SK-N-SH (cell line): Measurements from ENCODE around the gene MCM8. TPM values are rescaled to one million over a fixed set of nuclear protein-coding genes. Genes with fewer than 3 reads are reported as not detected.
A peak's percentile ranks its signal among the peaks of the same experiment; 100 is the strongest.

Source experiments
- CTCF ChIA-PET: fragments of 300-600, 350-600 bp; formaldehyde crosslinking; extraction: SDS; loops from one replicate; lab custom pipeline; 2021; lab: Yijun Ruan, JAX
- POLR2A ChIA-PET: fragments of 350-600 bp; sonication (Branson Sonifier 250); formaldehyde crosslinking; extraction: SDS; loops from one replicate; lab custom pipeline; 2020; ENCODE audit warnings: antibody characterized with exemption, inconsistent platforms; lab: Yijun Ruan, JAX
- DNase-seq: peaks from one replicate; pipeline ENCODE4 v3.0.0; 2012
- H2AFZ ChIP-seq: fragments of 200-600 bp; sonication (generic); 2 replicates; pipeline ENCODE4 v1.8.1; 2016; ENCODE audit warnings: antibody characterized with exemption, mild to moderate bottlenecking, low read depth
- H3F3A ChIP-seq: fragments of 200-600 bp; sonication (generic); replicated peaks from 2 replicates; pipeline ENCODE3; 2016; ENCODE audit warnings: antibody characterized with exemption, mild to moderate bottlenecking; ENCODE audit not compliant: insufficient read depth
- H3K27ac ChIP-seq, 2 experiments: fragments of 200-500 bp in 1 of 2; fragments of 200-600 bp in 1 of 2; sonication (Bioruptor generic) in 1 of 2; sonication (generic), shearing (Covaris generic) in 1 of 2; 2 replicates each; pipeline versions ENCODE4 v1.5.1 to v1.6.1; 2014 to 2016; ENCODE audit warnings: low read depth in 2 of 2, inconsistent platforms in 1 of 2, low read length in 1 of 2, mild to moderate bottlenecking in 1 of 2, mixed read lengths in 1 of 2
- H3K27me3 ChIP-seq: fragments of 200-600 bp; sonication (generic), shearing (Covaris generic); 2 replicates; pipeline ENCODE4 v1.6.1; 2016; ENCODE audit warnings: mixed run types; ENCODE audit not compliant: insufficient read depth
- H3K36me3 ChIP-seq, 2 experiments: fragments of 200-500 bp in 1 of 2; fragments of 200-600 bp in 1 of 2; sonication (Bioruptor generic) in 1 of 2; sonication (generic) in 1 of 2; replicated peaks in 1 of 2; 2 replicates each; pipeline versions ENCODE3 to v1.5.1; 2014 to 2016; ENCODE audit warnings: low read length in 1 of 2, mild to moderate bottlenecking in 1 of 2; ENCODE audit not compliant: insufficient read depth in 2 of 2, control insufficient read depth in 1 of 2
- H3K4me1 ChIP-seq, 2 experiments: fragments of 200-500 bp in 1 of 2; fragments of 200-600 bp in 1 of 2; sonication (Bioruptor generic) in 1 of 2; sonication (generic), shearing (Covaris generic) in 1 of 2; 2 replicates each; pipeline versions ENCODE4 v1.5.1 to v1.6.1; 2014 to 2016; ENCODE audit warnings: low read depth in 1 of 2, low read length in 1 of 2, mixed run types in 1 of 2; ENCODE audit not compliant: insufficient read depth in 2 of 2, control insufficient read depth in 1 of 2
- H3K4me2 ChIP-seq: fragments of 200-600 bp; sonication (generic), shearing (Covaris generic); 2 replicates; pipeline ENCODE4 v1.6.1; 2017; ENCODE audit warnings: mixed run types
- H3K4me3 ChIP-seq, 2 experiments: fragments of 200-500 bp in 1 of 2; fragments of 200-600 bp in 1 of 2; sonication (Bioruptor generic) in 1 of 2; sonication (generic), shearing (Covaris generic) in 1 of 2; 2 replicates each; pipeline versions ENCODE4 v1.5.1 to v1.8.1; 2014 to 2016; ENCODE audit warnings: low read depth in 2 of 2, inconsistent platforms in 1 of 2, low read length in 1 of 2, mild to moderate bottlenecking in 1 of 2, mixed read lengths in 1 of 2, moderate library complexity in 1 of 2
- H3K79me2 ChIP-seq: fragments of 200-600 bp; sonication (generic); 2 replicates; pipeline ENCODE4 v1.8.1; 2017; ENCODE audit warnings: mild to moderate bottlenecking; ENCODE audit not compliant: insufficient read depth
- H3K9ac ChIP-seq: fragments of 200-600 bp; sonication (generic); 2 replicates; pipeline ENCODE4 v1.6.1; 2017; ENCODE audit warnings: mixed run types
- H3K9me2 ChIP-seq: fragments of 200-600 bp; sonication (generic); 2 replicates; pipeline ENCODE4 v1.6.1; 2017; ENCODE audit warnings: mixed run types
- H3K9me3 ChIP-seq: fragments of 200-600 bp; sonication (generic); 2 replicates; pipeline ENCODE4 v1.6.1; 2017; ENCODE audit warnings: mixed run types, mild to moderate bottlenecking, moderate library complexity
- H4K20me1 ChIP-seq: fragments of 200-600 bp; sonication (generic); 2 replicates; pipeline ENCODE4 v1.6.1; 2017; ENCODE audit warnings: mild to moderate bottlenecking, mixed run types; ENCODE audit not compliant: insufficient read depth
- EP300 ChIP-seq, 2 experiments: IDR thresholded peaks; 2 replicates each; pipeline versions ENCODE4 v1.4.0 to v1.6.1; 2012; ENCODE audit warnings: borderline replicate concordance in 1 of 2, low read depth in 1 of 2, low read length in 1 of 2
- FOXM1 ChIP-seq: IDR thresholded peaks from 2 replicates; pipeline ENCODE4 v1.4.0; 2012; ENCODE audit warnings: low read depth, mild to moderate bottlenecking
- GABPA ChIP-seq: IDR thresholded peaks from 2 replicates; pipeline ENCODE4 v1.4.0; 2012; ENCODE audit warnings: low read depth, mild to moderate bottlenecking
- JUND ChIP-seq: IDR thresholded peaks from 2 replicates; pipeline ENCODE4 v1.4.0; 2012
- MEF2A ChIP-seq: IDR thresholded peaks from 2 replicates; pipeline ENCODE4 v1.4.0; 2012; ENCODE audit warnings: low read depth, borderline replicate concordance
- MXI1 ChIP-seq: IDR thresholded peaks from 2 replicates; pipeline ENCODE4 v1.6.1; 2012; ENCODE audit warnings: mild to moderate bottlenecking, low read depth, low read length, improper control_type of control experiment
- NFIC ChIP-seq: IDR thresholded peaks from 2 replicates; pipeline ENCODE4 v1.4.0; 2012; ENCODE audit warnings: borderline replicate concordance
- RAD21 ChIP-seq: IDR thresholded peaks from 2 replicates; pipeline ENCODE4 v1.6.1; 2012; ENCODE audit warnings: mild to moderate bottlenecking, low read length
- RCOR1 ChIP-seq: fragments of 150-350 bp; IDR thresholded peaks from 2 replicates; pipeline ENCODE4 v1.6.1; 2017; ENCODE audit warnings: antibody characterized with exemption, low read length
- SMC3 ChIP-seq: IDR thresholded peaks from 2 replicates; pipeline ENCODE4 v1.6.1; 2012; ENCODE audit warnings: low read depth, low read length, improper control_type of control experiment
- TAF1 ChIP-seq: IDR thresholded peaks from 2 replicates; pipeline ENCODE4 v1.6.1; 2012; ENCODE audit warnings: low read depth, mild to moderate bottlenecking, low read length, moderate library complexity, borderline replicate concordance
- TCF12 ChIP-seq: IDR thresholded peaks from 2 replicates; pipeline ENCODE4 v1.4.0; 2012
- YY1 ChIP-seq: IDR thresholded peaks from 2 replicates; pipeline ENCODE4 v1.4.0; 2012; ENCODE audit warnings: low read depth, mild to moderate bottlenecking
- WGBS: methylation state at CpG from one replicate; pipeline ENCODE4 v1.1.6; 2017; ENCODE audit warnings: low lambda C conversion rate; 5-methylcytosine and 5-hydroxymethylcytosine counted together
- polyA plus RNA-seq, 3 experiments: library from polyadenylated mRNA; depleted of rRNA; stranded (reverse); fragments of >200 nt; gene quantifications; 2 replicates each; pipeline ENCODE4 v1.2.3, GENCODE V29; 2012
- TF ChIP-seq, protein P1 (sequence below): fragments of 200-600 bp; sonication (generic); IDR thresholded peaks from 2 replicates; pipeline ENCODE4 v1.6.1; 2017; ENCODE audit warnings: antibody characterized with exemption, mild to moderate bottlenecking, moderate library complexity
- TF ChIP-seq, protein P2 (sequence below): IDR thresholded peaks from 2 replicates; pipeline ENCODE4 v1.6.1; 2012; ENCODE audit warnings: mild to moderate bottlenecking, low read depth, low read length, moderate library complexity
- TF ChIP-seq, protein P3 (sequence below): IDR thresholded peaks from 2 replicates; pipeline ENCODE4 v1.4.0; 2012; ENCODE audit warnings: low read depth, borderline replicate concordance
- TF ChIP-seq, protein P4 (sequence below): IDR thresholded peaks from 2 replicates; pipeline ENCODE4 v1.4.0; 2012; ENCODE audit warnings: low read depth

Gene MCM8
- polyA plus RNA-seq, 1 of the 3 experiments (the other 2 are of a cell fraction) = 4.0 TPM

DNA sequence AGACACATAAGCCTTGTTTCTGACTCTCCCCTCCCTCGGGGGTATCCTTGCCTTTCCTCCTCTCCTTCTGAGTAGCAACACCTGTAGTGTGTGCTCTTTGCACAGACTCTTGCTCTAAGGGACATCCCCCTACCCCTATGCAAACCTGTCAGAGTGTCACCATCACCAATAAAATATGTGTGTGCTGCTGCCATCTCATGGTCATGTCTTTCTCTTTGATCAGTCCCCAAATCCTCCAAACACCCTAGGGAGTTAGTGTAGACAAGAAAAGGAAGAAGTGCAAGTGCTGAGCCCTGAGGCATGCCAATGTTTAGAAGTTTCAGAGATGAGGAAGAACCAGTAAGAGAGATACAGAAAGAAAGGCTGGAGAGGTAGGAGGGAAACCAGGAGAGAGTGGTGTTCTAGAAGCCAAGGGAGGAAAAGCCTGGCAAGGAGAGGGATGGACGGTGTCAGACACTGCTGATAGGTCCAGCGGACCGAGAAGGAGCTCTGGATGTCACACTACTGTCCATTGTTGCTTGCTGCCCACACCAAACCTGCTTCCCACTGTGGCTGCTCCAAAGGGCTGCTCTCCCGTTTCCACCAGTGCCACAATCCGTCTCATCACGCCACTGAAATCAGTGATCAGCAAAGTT, 16.5 kb upstream of the MCM8 start:
- Histone ChIP-seq H2AFZ (no peak overlapping the region), H3K9me2 (no peaks in the 10 kb centered on the region), H3K27me3 (peaks cover 8% of the 10 kb centered on the region; the same call in 1 of the 2 replicates)
- TF ChIP-seq SMC3 (peak; percentile 57), RAD21 (peak; percentile 74), TCF12 (no peak)
- TF ChIP-seq, protein P1, sequence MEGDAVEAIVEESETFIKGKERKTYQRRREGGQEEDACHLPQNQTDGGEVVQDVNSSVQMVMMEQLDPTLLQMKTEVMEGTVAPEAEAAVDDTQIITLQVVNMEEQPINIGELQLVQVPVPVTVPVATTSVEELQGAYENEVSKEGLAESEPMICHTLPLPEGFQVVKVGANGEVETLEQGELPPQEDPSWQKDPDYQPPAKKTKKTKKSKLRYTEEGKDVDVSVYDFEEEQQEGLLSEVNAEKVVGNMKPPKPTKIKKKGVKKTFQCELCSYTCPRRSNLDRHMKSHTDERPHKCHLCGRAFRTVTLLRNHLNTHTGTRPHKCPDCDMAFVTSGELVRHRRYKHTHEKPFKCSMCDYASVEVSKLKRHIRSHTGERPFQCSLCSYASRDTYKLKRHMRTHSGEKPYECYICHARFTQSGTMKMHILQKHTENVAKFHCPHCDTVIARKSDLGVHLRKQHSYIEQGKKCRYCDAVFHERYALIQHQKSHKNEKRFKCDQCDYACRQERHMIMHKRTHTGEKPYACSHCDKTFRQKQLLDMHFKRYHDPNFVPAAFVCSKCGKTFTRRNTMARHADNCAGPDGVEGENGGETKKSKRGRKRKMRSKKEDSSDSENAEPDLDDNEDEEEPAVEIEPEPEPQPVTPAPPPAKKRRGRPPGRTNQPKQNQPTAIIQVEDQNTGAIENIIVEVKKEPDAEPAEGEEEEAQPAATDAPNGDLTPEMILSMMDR = peak; percentile 48
- TF ChIP-seq, all 33 proteins: peak for 3
- H3K36me3 ChIP-seq = peaks cover 3 to 15% of the 10 kb centered on the region in 2 experiments
- H3K9me3 ChIP-seq = no peaks in the 10 kb centered on the region
- POLR2A ChIA-PET = no interaction called here
- no peak overlapping the region for H3K4me2 ChIP-seq
- H4K20me1 ChIP-seq = no peaks in the 10 kb centered on the region
- H3K79me2 ChIP-seq = no peaks in the 10 kb centered on the region
- CTCF ChIA-PET = interaction anchor here (0.5 to 1.8 kb wide), 11 partner anchors 9 to 405 kb away, joined by 3 to 10 read pairs (median 4); no protein-coding TSS in a partner anchor
- 76% methylated on average over 7 of the region's 7 CpGs for WGBS
- H3K9ac ChIP-seq = no peak overlapping the region
- DNase-seq = peak; percentile 48
- H3K27ac ChIP-seq = no peak overlapping the region
- H3F3A ChIP-seq = no peaks in the 10 kb centered on the region
- no peak overlapping the region for H3K4me3 ChIP-seq
- peaks cover 0 to 9% of the 10 kb centered on the region in 2 experiments; a peak in 1 of 4 replicates for H3K4me1 ChIP-seq

DNA sequence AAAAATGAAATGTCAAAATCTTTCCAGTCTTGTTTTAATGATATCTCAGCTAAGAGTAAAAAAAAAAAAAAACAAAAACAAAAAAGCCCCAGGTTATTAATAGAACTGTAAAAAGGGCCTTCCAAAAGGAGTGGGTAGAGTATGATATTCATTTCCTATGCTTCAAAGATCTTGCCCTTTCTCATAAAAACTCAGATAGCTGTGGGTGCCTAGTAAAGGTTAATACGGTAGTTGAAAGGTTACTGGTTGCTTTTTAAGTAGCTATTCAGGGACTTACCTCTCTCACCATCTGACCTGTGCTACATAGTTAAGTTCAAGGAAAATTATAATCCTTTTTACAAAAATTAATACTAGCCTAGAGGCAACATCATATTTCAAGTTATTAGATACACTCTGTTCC, 15.1 kb upstream of the MCM8 start:
- Histone ChIP-seq H4K20me1 (no peaks in the 10 kb centered on the region), H3K4me2 (no peak overlapping the region), H3F3A (no peaks in the 10 kb centered on the region), H3K27ac (no peak overlapping the region), H3K9ac (no peak overlapping the region), H3K4me3 (no peak overlapping the region), H3K9me2 (no peaks in the 10 kb centered on the region), H2AFZ (no peak overlapping the region), H3K4me1 (peaks cover 0 to 4% of the 10 kb centered on the region in 2 experiments; a peak in 1 of 4 replicates), H3K36me3 (peaks cover 3 to 24% of the 10 kb centered on the region in 2 experiments), H3K79me2 (no peaks in the 10 kb centered on the region), H3K9me3 (no peaks in the 10 kb centered on the region), H3K27me3 (no peaks in the 10 kb centered on the region)
- POLR2A ChIA-PET = no interaction called here
- no peak for DNase-seq
- WGBS = 95% methylated on average over 1 of the region's 1 CpG
- CTCF ChIA-PET = interaction anchor here (0.7 to 2.5 kb wide), 5 partner anchors 23 to 407 kb away, joined by 3 to 9 read pairs (median 6); no protein-coding TSS in a partner anchor
- TF ChIP-seq, protein P2, sequence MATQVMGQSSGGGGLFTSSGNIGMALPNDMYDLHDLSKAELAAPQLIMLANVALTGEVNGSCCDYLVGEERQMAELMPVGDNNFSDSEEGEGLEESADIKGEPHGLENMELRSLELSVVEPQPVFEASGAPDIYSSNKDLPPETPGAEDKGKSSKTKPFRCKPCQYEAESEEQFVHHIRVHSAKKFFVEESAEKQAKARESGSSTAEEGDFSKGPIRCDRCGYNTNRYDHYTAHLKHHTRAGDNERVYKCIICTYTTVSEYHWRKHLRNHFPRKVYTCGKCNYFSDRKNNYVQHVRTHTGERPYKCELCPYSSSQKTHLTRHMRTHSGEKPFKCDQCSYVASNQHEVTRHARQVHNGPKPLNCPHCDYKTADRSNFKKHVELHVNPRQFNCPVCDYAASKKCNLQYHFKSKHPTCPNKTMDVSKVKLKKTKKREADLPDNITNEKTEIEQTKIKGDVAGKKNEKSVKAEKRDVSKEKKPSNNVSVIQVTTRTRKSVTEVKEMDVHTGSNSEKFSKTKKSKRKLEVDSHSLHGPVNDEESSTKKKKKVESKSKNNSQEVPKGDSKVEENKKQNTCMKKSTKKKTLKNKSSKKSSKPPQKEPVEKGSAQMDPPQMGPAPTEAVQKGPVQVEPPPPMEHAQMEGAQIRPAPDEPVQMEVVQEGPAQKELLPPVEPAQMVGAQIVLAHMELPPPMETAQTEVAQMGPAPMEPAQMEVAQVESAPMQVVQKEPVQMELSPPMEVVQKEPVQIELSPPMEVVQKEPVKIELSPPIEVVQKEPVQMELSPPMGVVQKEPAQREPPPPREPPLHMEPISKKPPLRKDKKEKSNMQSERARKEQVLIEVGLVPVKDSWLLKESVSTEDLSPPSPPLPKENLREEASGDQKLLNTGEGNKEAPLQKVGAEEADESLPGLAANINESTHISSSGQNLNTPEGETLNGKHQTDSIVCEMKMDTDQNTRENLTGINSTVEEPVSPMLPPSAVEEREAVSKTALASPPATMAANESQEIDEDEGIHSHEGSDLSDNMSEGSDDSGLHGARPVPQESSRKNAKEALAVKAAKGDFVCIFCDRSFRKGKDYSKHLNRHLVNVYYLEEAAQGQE = no peak
- no peak for TF ChIP-seq NFIC
- TF ChIP-seq, protein P3, sequence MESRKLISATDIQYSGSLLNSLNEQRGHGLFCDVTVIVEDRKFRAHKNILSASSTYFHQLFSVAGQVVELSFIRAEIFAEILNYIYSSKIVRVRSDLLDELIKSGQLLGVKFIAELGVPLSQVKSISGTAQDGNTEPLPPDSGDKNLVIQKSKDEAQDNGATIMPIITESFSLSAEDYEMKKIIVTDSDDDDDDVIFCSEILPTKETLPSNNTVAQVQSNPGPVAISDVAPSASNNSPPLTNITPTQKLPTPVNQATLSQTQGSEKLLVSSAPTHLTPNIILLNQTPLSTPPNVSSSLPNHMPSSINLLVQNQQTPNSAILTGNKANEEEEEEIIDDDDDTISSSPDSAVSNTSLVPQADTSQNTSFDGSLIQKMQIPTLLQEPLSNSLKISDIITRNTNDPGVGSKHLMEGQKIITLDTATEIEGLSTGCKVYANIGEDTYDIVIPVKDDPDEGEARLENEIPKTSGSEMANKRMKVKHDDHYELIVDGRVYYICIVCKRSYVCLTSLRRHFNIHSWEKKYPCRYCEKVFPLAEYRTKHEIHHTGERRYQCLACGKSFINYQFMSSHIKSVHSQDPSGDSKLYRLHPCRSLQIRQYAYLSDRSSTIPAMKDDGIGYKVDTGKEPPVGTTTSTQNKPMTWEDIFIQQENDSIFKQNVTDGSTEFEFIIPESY = no peak
- no peak for TF ChIP-seq MEF2A
- TF ChIP-seq EP300 (IDR thresholded peaks at IDR 0.05; ENCODE audit: borderline replicate concordance in 1 of 2, low read depth in 1 of 2, low read length in 1 of 2) = no peak
- TF ChIP-seq FOXM1 = no peak
- TF ChIP-seq YY1 = no peak
- no peak for TF ChIP-seq GABPA
- TF ChIP-seq, protein P4, sequence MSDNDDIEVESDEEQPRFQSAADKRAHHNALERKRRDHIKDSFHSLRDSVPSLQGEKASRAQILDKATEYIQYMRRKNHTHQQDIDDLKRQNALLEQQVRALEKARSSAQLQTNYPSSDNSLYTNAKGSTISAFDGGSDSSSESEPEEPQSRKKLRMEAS = no peak
- TF ChIP-seq JUND = no peak
- no peak for TF ChIP-seq RAD21
- no peak for TF ChIP-seq TAF1
- TF ChIP-seq, protein P1 = no peak
- no peak for TF ChIP-seq MXI1
- TF ChIP-seq RCOR1 = no peak
